B cell (primary cell): ENCODE results near the gene CCDC152. TPM values are rescaled to one million over a fixed set of nuclear protein-coding genes. Genes with fewer than 3 reads are reported as not detected.

Experiments
- ATAC-seq: fragments of 200-7000 bp; cut with Tn5 transposase; one replicate; pipeline ENCODE4 v1.10.0; 2021; ENCODE audit warnings: low read depth, mild to moderate bottlenecking, moderate number of reproducible peaks, moderate library complexity
- CTCF ChIA-PET: fragments of 350-600 bp; sonication (Branson Sonifier 250); formaldehyde crosslinking; loops from one replicate; lab custom pipeline; 2021; ENCODE audit warnings: antibody characterized with exemption, inconsistent platforms; lab: Charles Lee
- POLR2A ChIA-PET: fragments of 350-600 bp; sonication (Branson Sonifier 250); formaldehyde crosslinking; loops from one replicate; lab custom pipeline; 2021; ENCODE audit warnings: antibody characterized with exemption; lab: Charles Lee
- DNase-seq: peaks from one replicate; pipeline ENCODE4 v3.0.0; 2013
- H2AFZ ChIP-seq: 2 replicates; pipeline ENCODE4 v1.6.1; 2012; ENCODE audit warnings: mild to moderate bottlenecking, low read depth, low read length; ENCODE audit not compliant: insufficient read depth, poor library complexity, severe bottlenecking
- H3K27ac ChIP-seq, 2 donors: 1 replicate in 1 of 2; 2 replicates in 1 of 2; pipeline ENCODE4 v1.5.1; 2012 to 2013; ENCODE audit warnings: low read length in 2 of 2, mild to moderate bottlenecking in 2 of 2, moderate library complexity in 1 of 2
- H3K27me3 ChIP-seq, 4 experiments: fragments of 200-600 bp in 1 of 4; sonication (generic) in 1 of 4; replicated peaks in 1 of 4; 1 replicate in 2 of 4; 2 replicates in 2 of 4; pipeline versions ENCODE4 v1.6.1 to v1.7.0; 2013 to 2016; ENCODE audit warnings: low read length in 3 of 4, mild to moderate bottlenecking in 2 of 4, mixed read lengths in 1 of 4, moderate library complexity in 1 of 4; ENCODE audit not compliant: insufficient read depth in 4 of 4, control insufficient read depth in 3 of 4; ENCODE audit errors: control extremely low read depth in 1 of 4
- H3K36me3 ChIP-seq, 2 experiments: replicated peaks in 1 of 2; 1 replicate in 1 of 2; 2 replicates in 1 of 2; pipeline versions ENCODE4 v1.6.1 to v1.7.1; 2013; ENCODE audit warnings: low read length in 1 of 2; ENCODE audit not compliant: insufficient read depth in 2 of 2, control insufficient read depth in 1 of 2; ENCODE audit errors: control extremely low read depth in 1 of 2, extremely low read depth in 1 of 2
- H3K4me1 ChIP-seq, 2 donors: fragments of 200-600 bp in 1 of 2; sonication (generic) in 1 of 2; 1 replicate in 1 of 2; 2 replicates in 1 of 2; pipeline versions ENCODE4 v1.5.1 to v1.6.1; 2013 to 2017; ENCODE audit warnings: low read length in 2 of 2; ENCODE audit not compliant: control insufficient read depth in 2 of 2, insufficient read depth in 2 of 2
- H3K4me2 ChIP-seq: replicated peaks from 2 replicates; pipeline ENCODE3; 2012; ENCODE audit warnings: mild to moderate bottlenecking, low read depth, low read length; ENCODE audit not compliant: poor library complexity, severe bottlenecking
- H3K4me3 ChIP-seq, 5 experiments: fragments of 200-600 bp in 1 of 5; sonication (generic) in 1 of 5; 1 replicate in 3 of 5; 2 replicates in 2 of 5; pipeline versions ENCODE4 v1.5.1 to v1.7.0; 2011 to 2016; ENCODE audit warnings: low read length in 4 of 5, mild to moderate bottlenecking in 4 of 5, low read depth in 2 of 5, control low read depth in 1 of 5, moderate library complexity in 1 of 5; ENCODE audit not compliant: insufficient read depth in 1 of 5; ENCODE audit errors: control extremely low read depth in 1 of 5, extremely low read depth in 1 of 5
- H3K79me2 ChIP-seq: fragments of 200-600 bp; sonication (generic); one replicate; pipeline ENCODE4 v1.6.0; 2016; ENCODE audit warnings: low read length; ENCODE audit not compliant: control insufficient read depth, insufficient read depth
- H3K9ac ChIP-seq: fragments of 200-600 bp; sonication (generic); 2 replicates; pipeline ENCODE4 v1.6.1; 2017; ENCODE audit warnings: mild to moderate bottlenecking, low read length, moderate library complexity
- H3K9me3 ChIP-seq, 3 donors: one replicate each; pipeline versions ENCODE4 v1.6.1 to v1.7.1; 2013; ENCODE audit warnings: low read length in 2 of 3; ENCODE audit not compliant: control insufficient read depth in 2 of 3, insufficient read depth in 1 of 3; ENCODE audit errors: control extremely low read depth in 1 of 3
- H4K20me1 ChIP-seq: 2 replicates; pipeline ENCODE4 v1.6.0; 2012; ENCODE audit warnings: mild to moderate bottlenecking, low read length; ENCODE audit not compliant: insufficient read depth, control insufficient read depth, poor library complexity, severe bottlenecking
- H3K27ac Mint-ChIP-seq: one replicate; pipeline ENCODE4 v1.8.0; 2021; ENCODE audit warnings: mixed read lengths
- H3K27me3 Mint-ChIP-seq: one replicate; pipeline ENCODE4 v1.8.0; 2021; ENCODE audit warnings: mixed read lengths
- H3K4me1 Mint-ChIP-seq: one replicate; pipeline ENCODE4 v1.8.0; 2021; ENCODE audit warnings: mixed read lengths
- H3K4me3 Mint-ChIP-seq: one replicate; pipeline ENCODE4 v1.8.0; 2021; ENCODE audit warnings: mixed read lengths
- H3K9me3 Mint-ChIP-seq: one replicate; pipeline ENCODE4 v1.8.0; 2022; ENCODE audit warnings: mixed read lengths; ENCODE audit not compliant: insufficient read depth
- CTCF ChIP-seq: fragments of 200-600 bp; IDR thresholded peaks from one replicate; pipeline ENCODE4 v1.8.0; 2022; ENCODE audit warnings: antibody characterized with exemption, mild to moderate bottlenecking
- EZH2 ChIP-seq: IDR thresholded peaks from 2 replicates; pipeline ENCODE4 v1.6.1; 2012; ENCODE audit warnings: borderline replicate concordance, low read depth, mild to moderate bottlenecking, moderate library complexity, low read length; ENCODE audit not compliant: insufficient read depth, poor library complexity, severe bottlenecking
- WGBS: methylation state at CpG from one replicate; pipeline ENCODE4 v1.1.5; 2013; ENCODE audit warnings: missing lambda C conversion rate; ENCODE audit not compliant: insufficient coverage; 5-methylcytosine and 5-hydroxymethylcytosine counted together
- intact Hi-C: fragments of 100-400 bp; cut with micrococcal nuclease; formaldehyde crosslinking; loops from one replicate; pipeline ENCODE4 v1.10.0; 2022
- polyA plus RNA-seq: library from polyadenylated mRNA; depleted of rRNA; stranded (reverse); fragments of >200 nt; gene quantifications from 2 replicates; pipeline ENCODE4 v1.2.3, GENCODE V29; 2012
- total RNA-seq, 2 donors: library from RNA; stranded (reverse); fragments of 120-200 nt in 1 of 2; gene quantifications; 1 replicate in 1 of 2; 2 replicates in 1 of 2; pipeline versions ENCODE4 v1.2.3 to v1.2.4, GENCODE V29; 2013 to 2022

The CCDC152 gene
- total and polyA plus RNA-seq, 2 donors (not counting 1 experiment from before 2014, with no cell fraction given) = 1.0 to 4.8 TPM

GRCh38 chr5:42750507-42750906 lies 6.1 kb upstream of the CCDC152 start:
- Histone ChIP-seq H3K36me3 (no peaks in the 10 kb centered on the region), H3K79me2 (no peaks in the 10 kb centered on the region), H3K4me1 (no peaks in the 10 kb centered on the region), H4K20me1 (no peaks in the 10 kb centered on the region), H3K9ac (no peak overlapping the region), H3K4me3 (no peak overlapping the region), H3K4me2 (no peak overlapping the region), H2AFZ (no peak overlapping the region), H3K27me3 (no peaks in the 10 kb centered on the region), H3K9me3 (no peaks in the 10 kb centered on the region), H3K27ac (no peak overlapping the region)
- ChIA-PET CTCF (interaction anchor here (0.8 kb wide), 1 partner anchor 139 kb away, joined by 3 read pairs; no protein-coding TSS in a partner anchor), POLR2A (no interaction called here)
- Mint-ChIP-seq H3K27ac (no peak overlapping the region), H3K4me1 (no peaks in the 10 kb centered on the region), H3K27me3 (no peaks in the 10 kb centered on the region), H3K9me3 (no peaks in the 10 kb centered on the region), H3K4me3 (no peak overlapping the region)
- ATAC-seq (no peak), DNase-seq (no peak)
- intact Hi-C loops = no loop called here
- TF ChIP-seq EZH2 (no peak), CTCF (no peak)
- WGBS = 100% methylated on average over 1 of the region's 5 CpGs

- Histone ChIP-seq H3K4me1 (no peaks in the 10 kb centered on the region), H3K27me3 (no peaks in the 10 kb centered on the region), H2AFZ (no peak overlapping the region), H3K9ac (no peak overlapping the region), H4K20me1 (no peaks in the 10 kb centered on the region), H3K79me2 (no peaks in the 10 kb centered on the region), H3K27ac (no peak overlapping the region), H3K36me3 (no peaks in the 10 kb centered on the region), H3K4me2 (no peak overlapping the region), H3K9me3 (no peaks in the 10 kb centered on the region), H3K4me3 (no peak overlapping the region)
- H3K4me1 Mint-ChIP-seq = no peaks in the 10 kb centered on the region
- H3K27me3 Mint-ChIP-seq = no peaks in the 10 kb centered on the region
- ChIA-PET POLR2A (no interaction called here), CTCF (interaction anchor here (0.8 to 1.1 kb wide), 2 partner anchors 10 to 139 kb away, joined by 3 read pairs; no protein-coding TSS in a partner anchor)
- TF ChIP-seq EZH2 (no peak), CTCF (no peak)
- no peaks in the 10 kb centered on the region for H3K9me3 Mint-ChIP-seq
- no peak for ATAC-seq
- DNase-seq = no peak
- intact Hi-C loops = no loop called here
- H3K27ac Mint-ChIP-seq = no peak overlapping the region
- H3K4me3 Mint-ChIP-seq = no peak overlapping the region
- WGBS = no CpG with 5 or more reads among the region's 5 CpGs
Observed at GRCh38 chr5:42751044-42751443, 5.6 kb upstream of the CCDC152 start.
